SK-N-SH treated with all-trans-retinoic acid at 6 μM for 48 hours (cell line): ENCODE data around the gene FAM131C.

Experiments
- ATAC-seq: fragments of 200-7000 bp; cut with Tn5 transposase; 3 replicates; pipeline ENCODE4 v1.9.1; 2020; ENCODE audit warnings: mild to moderate bottlenecking, moderate library complexity
- ARNTL ChIP-seq: fragments of 450-650 bp; formaldehyde crosslinking; IDR thresholded peaks from 2 replicates; pipeline ENCODE4 v1.5.0; 2020; ENCODE audit warnings: low read depth, mild to moderate bottlenecking, moderate library complexity, borderline replicate concordance
- BACH2 ChIP-seq: fragments of 250-450 bp; sonication (Bioruptor Pico); IDR thresholded peaks from 2 replicates; pipeline ENCODE4 v1.9.0; 2021; ENCODE audit warnings: mild to moderate bottlenecking, borderline replicate concordance
- CREB5 ChIP-seq: fragments of 250-450 bp; sonication (Bioruptor Pico); IDR thresholded peaks from 2 replicates; pipeline ENCODE4 v1.5.1; 2020; ENCODE audit warnings: low read depth, mild to moderate bottlenecking, moderate library complexity
- CSDC2 ChIP-seq: fragments of 250-450 bp; sonication (Bioruptor Pico); IDR thresholded peaks from 2 replicates; pipeline ENCODE4 v1.5.0; 2020; ENCODE audit warnings: mild to moderate bottlenecking, moderate library complexity
- ESRRG ChIP-seq: fragments of 250-450 bp; sonication (Bioruptor Pico); IDR thresholded peaks from 2 replicates; pipeline ENCODE4 v1.6.1; 2021; ENCODE audit warnings: mild to moderate bottlenecking
- GLIS3 ChIP-seq: fragments of 250-450 bp; sonication (Bioruptor Pico); IDR thresholded peaks from 2 replicates; pipeline ENCODE4 v1.5.0; 2020; ENCODE audit warnings: mild to moderate bottlenecking, moderate library complexity
- OSR1 ChIP-seq: fragments of 250-450 bp; sonication (Bioruptor Pico); IDR thresholded peaks from 2 replicates; pipeline ENCODE4 v1.8.0; 2022; ENCODE audit warnings: moderate library complexity, mild to moderate bottlenecking, inconsistent platforms
- PPARA ChIP-seq: fragments of 250-450 bp; sonication (Bioruptor Pico); IDR thresholded peaks from 2 replicates; pipeline ENCODE4 v1.5.0; 2020; ENCODE audit warnings: mild to moderate bottlenecking, borderline replicate concordance
- RARB ChIP-seq: fragments of 250-450 bp; sonication (Bioruptor Pico); IDR thresholded peaks from 2 replicates; pipeline ENCODE4 v1.8.0; 2021; ENCODE audit warnings: mild to moderate bottlenecking, moderate library complexity
- SNAI2 ChIP-seq: fragments of 250-450 bp; sonication (Bioruptor Pico); IDR thresholded peaks from 2 replicates; pipeline ENCODE4 v1.5.0; 2020; ENCODE audit warnings: mild to moderate bottlenecking, moderate library complexity
- TCF4 ChIP-seq: fragments of 250-450 bp; sonication (Bioruptor Pico); IDR thresholded peaks from 2 replicates; pipeline ENCODE4 v1.8.0; 2021; ENCODE audit warnings: mild to moderate bottlenecking, moderate library complexity, borderline replicate concordance
- TOX ChIP-seq: fragments of 250-450 bp; sonication (Bioruptor Pico); IDR thresholded peaks from 2 replicates; pipeline ENCODE4 v1.8.0; 2021; ENCODE audit warnings: mild to moderate bottlenecking, moderate library complexity, borderline replicate concordance
- ZC3H10 ChIP-seq: fragments of 250-450 bp; sonication (Bioruptor Pico); IDR thresholded peaks from 2 replicates; pipeline ENCODE4 v1.5.1; 2021; ENCODE audit warnings: mild to moderate bottlenecking, moderate library complexity
- ZFP3 ChIP-seq: fragments of 250-450 bp; sonication (Bioruptor Pico); IDR thresholded peaks from 2 replicates; pipeline ENCODE4 v1.5.0; 2020; ENCODE audit warnings: mild to moderate bottlenecking, moderate library complexity
- ZFP30 ChIP-seq: fragments of 450-650 bp; formaldehyde crosslinking; IDR thresholded peaks from 2 replicates; pipeline ENCODE4 v1.5.0; 2022; ENCODE audit warnings: mild to moderate bottlenecking, moderate library complexity
- ZNF565 ChIP-seq: fragments of 450-650 bp; formaldehyde crosslinking; conservative IDR thresholded peaks from 2 replicates; pipeline ENCODE4 v1.5.0; 2020; ENCODE audit warnings: low read depth, mild to moderate bottlenecking, moderate library complexity
- ZNF70 ChIP-seq: fragments of 450-650 bp; formaldehyde crosslinking; IDR thresholded peaks from 2 replicates; pipeline ENCODE4 v1.5.0; 2020; ENCODE audit warnings: mild to moderate bottlenecking, moderate library complexity
- ZNF8 ChIP-seq: fragments of 450-650 bp; formaldehyde crosslinking; IDR thresholded peaks from 2 replicates; pipeline ENCODE4 v1.5.0; 2020; ENCODE audit warnings: mild to moderate bottlenecking, moderate library complexity
- TF ChIP-seq, protein P1 (sequence below): fragments of 250-450 bp; sonication (Bioruptor Pico); IDR thresholded peaks from 2 replicates; pipeline ENCODE4 v1.5.1; 2021; ENCODE audit warnings: mild to moderate bottlenecking, moderate library complexity
- TF ChIP-seq, protein P2 (sequence below): fragments of 250-450 bp; sonication (Bioruptor Pico); IDR thresholded peaks from 2 replicates; pipeline ENCODE4 v1.8.0; 2020; ENCODE audit warnings: mild to moderate bottlenecking, moderate library complexity, borderline replicate concordance
- TF ChIP-seq, protein P3 (sequence below): fragments of 250-450 bp; sonication (Bioruptor Pico); IDR thresholded peaks from 2 replicates; pipeline ENCODE4 v1.8.0; 2021; ENCODE audit warnings: low read depth, mild to moderate bottlenecking, moderate library complexity, borderline replicate concordance
- TF ChIP-seq, protein P4 (sequence below): fragments of 250-450 bp; sonication (Bioruptor Pico); IDR thresholded peaks from 2 replicates; pipeline ENCODE4 v1.5.0; 2020; ENCODE audit warnings: mild to moderate bottlenecking, moderate library complexity

FAM131C gene

GRCh38 chr1:16090076-16090826 is 16.8 kb upstream of the FAM131C start:
- TF ChIP-seq BACH2 (no peak), ESRRG (CRISPR knock-in tag) (no peak), ZFP3 (CRISPR knock-in tag) (no peak), ZC3H10 (CRISPR knock-in tag) (no peak), ZFP30 (CRISPR knock-in tag) (no peak), ARNTL (CRISPR knock-in tag) (no peak), GLIS3 (CRISPR knock-in tag) (no peak), ZNF8 (CRISPR knock-in tag) (no peak), OSR1 (CRISPR knock-in tag) (no peak), ZNF565 (no peak), TOX (CRISPR knock-in tag) (no peak), TCF4 (CRISPR knock-in tag) (no peak), SNAI2 (no peak), CSDC2 (CRISPR knock-in tag) (no peak), RARB (CRISPR knock-in tag) (no peak), PPARA (no peak)
- TF ChIP-seq, protein P1, sequence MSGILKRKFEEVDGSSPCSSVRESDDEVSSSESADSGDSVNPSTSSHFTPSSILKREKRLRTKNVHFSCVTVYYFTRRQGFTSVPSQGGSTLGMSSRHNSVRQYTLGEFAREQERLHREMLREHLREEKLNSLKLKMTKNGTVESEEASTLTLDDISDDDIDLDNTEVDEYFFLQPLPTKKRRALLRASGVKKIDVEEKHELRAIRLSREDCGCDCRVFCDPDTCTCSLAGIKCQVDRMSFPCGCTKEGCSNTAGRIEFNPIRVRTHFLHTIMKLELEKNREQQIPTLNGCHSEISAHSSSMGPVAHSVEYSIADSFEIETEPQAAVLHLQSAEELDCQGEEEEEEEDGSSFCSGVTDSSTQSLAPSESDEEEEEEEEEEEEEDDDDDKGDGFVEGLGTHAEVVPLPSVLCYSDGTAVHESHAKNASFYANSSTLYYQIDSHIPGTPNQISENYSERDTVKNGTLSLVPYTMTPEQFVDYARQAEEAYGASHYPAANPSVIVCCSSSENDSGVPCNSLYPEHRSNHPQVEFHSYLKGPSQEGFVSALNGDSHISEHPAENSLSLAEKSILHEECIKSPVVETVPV, result no peak
- TF ChIP-seq, protein P2, sequence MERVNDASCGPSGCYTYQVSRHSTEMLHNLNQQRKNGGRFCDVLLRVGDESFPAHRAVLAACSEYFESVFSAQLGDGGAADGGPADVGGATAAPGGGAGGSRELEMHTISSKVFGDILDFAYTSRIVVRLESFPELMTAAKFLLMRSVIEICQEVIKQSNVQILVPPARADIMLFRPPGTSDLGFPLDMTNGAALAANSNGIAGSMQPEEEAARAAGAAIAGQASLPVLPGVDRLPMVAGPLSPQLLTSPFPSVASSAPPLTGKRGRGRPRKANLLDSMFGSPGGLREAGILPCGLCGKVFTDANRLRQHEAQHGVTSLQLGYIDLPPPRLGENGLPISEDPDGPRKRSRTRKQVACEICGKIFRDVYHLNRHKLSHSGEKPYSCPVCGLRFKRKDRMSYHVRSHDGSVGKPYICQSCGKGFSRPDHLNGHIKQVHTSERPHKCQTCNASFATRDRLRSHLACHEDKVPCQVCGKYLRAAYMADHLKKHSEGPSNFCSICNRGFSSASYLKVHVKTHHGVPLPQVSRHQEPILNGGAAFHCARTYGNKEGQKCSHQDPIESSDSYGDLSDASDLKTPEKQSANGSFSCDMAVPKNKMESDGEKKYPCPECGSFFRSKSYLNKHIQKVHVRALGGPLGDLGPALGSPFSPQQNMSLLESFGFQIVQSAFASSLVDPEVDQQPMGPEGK (CRISPR knock-in tag), result no peak
- TF ChIP-seq, protein P3, sequence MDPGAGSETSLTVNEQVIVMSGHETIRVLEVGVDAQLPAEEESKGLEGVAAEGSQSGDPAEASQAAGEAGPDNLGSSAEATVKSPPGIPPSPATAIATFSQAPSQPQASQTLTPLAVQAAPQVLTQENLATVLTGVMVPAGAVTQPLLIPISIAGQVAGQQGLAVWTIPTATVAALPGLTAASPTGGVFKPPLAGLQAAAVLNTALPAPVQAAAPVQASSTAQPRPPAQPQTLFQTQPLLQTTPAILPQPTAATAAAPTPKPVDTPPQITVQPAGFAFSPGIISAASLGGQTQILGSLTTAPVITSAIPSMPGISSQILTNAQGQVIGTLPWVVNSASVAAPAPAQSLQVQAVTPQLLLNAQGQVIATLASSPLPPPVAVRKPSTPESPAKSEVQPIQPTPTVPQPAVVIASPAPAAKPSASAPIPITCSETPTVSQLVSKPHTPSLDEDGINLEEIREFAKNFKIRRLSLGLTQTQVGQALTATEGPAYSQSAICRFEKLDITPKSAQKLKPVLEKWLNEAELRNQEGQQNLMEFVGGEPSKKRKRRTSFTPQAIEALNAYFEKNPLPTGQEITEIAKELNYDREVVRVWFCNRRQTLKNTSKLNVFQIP (CRISPR knock-in tag), result no peak
- ATAC-seq, result no peak

- TF ChIP-seq ZNF70 (CRISPR knock-in tag) (no peak), ESRRG (CRISPR knock-in tag) (no peak), ZNF8 (CRISPR knock-in tag) (no peak), ARNTL (CRISPR knock-in tag) (no peak), GLIS3 (CRISPR knock-in tag) (no peak), RARB (CRISPR knock-in tag) (no peak), TCF4 (CRISPR knock-in tag) (no peak), ZC3H10 (CRISPR knock-in tag) (no peak), TOX (CRISPR knock-in tag) (no peak), ZNF565 (no peak), ZFP3 (CRISPR knock-in tag) (no peak), CREB5 (CRISPR knock-in tag) (no peak), ZFP30 (CRISPR knock-in tag) (no peak), PPARA (no peak), OSR1 (CRISPR knock-in tag) (no peak), CSDC2 (CRISPR knock-in tag) (no peak)
- TF ChIP-seq, protein P1, result no peak
- TF ChIP-seq, protein P2 (CRISPR knock-in tag), result no peak
- TF ChIP-seq, protein P3 (CRISPR knock-in tag), result no peak
- TF ChIP-seq, protein P4, sequence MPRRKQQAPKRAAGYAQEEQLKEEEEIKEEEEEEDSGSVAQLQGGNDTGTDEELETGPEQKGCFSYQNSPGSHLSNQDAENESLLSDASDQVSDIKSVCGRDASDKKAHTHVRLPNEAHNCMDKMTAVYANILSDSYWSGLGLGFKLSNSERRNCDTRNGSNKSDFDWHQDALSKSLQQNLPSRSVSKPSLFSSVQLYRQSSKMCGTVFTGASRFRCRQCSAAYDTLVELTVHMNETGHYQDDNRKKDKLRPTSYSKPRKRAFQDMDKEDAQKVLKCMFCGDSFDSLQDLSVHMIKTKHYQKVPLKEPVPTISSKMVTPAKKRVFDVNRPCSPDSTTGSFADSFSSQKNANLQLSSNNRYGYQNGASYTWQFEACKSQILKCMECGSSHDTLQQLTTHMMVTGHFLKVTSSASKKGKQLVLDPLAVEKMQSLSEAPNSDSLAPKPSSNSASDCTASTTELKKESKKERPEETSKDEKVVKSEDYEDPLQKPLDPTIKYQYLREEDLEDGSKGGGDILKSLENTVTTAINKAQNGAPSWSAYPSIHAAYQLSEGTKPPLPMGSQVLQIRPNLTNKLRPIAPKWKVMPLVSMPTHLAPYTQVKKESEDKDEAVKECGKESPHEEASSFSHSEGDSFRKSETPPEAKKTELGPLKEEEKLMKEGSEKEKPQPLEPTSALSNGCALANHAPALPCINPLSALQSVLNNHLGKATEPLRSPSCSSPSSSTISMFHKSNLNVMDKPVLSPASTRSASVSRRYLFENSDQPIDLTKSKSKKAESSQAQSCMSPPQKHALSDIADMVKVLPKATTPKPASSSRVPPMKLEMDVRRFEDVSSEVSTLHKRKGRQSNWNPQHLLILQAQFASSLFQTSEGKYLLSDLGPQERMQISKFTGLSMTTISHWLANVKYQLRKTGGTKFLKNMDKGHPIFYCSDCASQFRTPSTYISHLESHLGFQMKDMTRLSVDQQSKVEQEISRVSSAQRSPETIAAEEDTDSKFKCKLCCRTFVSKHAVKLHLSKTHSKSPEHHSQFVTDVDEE (CRISPR knock-in tag), result no peak
- ATAC-seq, result peak; percentile 82
Measured at GRCh38 chr1:16088996-16089395, 15.5 kb upstream of the FAM131C start.
